CD1c-positive myeloid dendritic cell (primary cell): Measurements from ENCODE around the gene CD320.
"Not testable (repeated sequence)": the region's sequence is repeated elsewhere in the genome, so short reads cannot be mapped to it uniquely, and the experiment has no call there.

Experiments
- DNase-seq: peaks from one replicate; pipeline ENCODE4 v3.0.0-alpha.2; 2016; ENCODE audit errors: extremely low spot score

The CD320 gene

GRCh38 chr19:8307965-8308866 is at the start of gene CD320:
Gene CD320, minus strand, starts transcription at chr19:8308358. Its CDS starts 68 bp downstream, at chr19:8308290.
- peak; percentile 91 for DNase-seq

- no peak for DNase-seq
Observed at GRCh38 chr19:8357007-8357521, 48.9 kb upstream of the CD320 start.

- peak; percentile 88 for DNase-seq
Observed at GRCh38 chr19:8355631-8356402, 47.7 kb upstream of the CD320 start.

GRCh38 chr19:8352845-8353244 is 44.7 kb upstream of the CD320 start:
- DNase-seq = not testable (repeated sequence)

GRCh38 chr19:8352134-8352827 is 44.1 kb upstream of the CD320 start:
- peak; percentile 36 for DNase-seq

- DNase-seq = not testable (repeated sequence)
Observed at GRCh38 chr19:8349629-8350372, 41.6 kb upstream of the CD320 start.

- DNase-seq = no peak
Observed at GRCh38 chr19:8343483-8343844, 35.3 kb upstream of the CD320 start.

GRCh38 chr19:8342684-8343482 is 34.7 kb upstream of the CD320 start, which contains the start of gene KANK3:
Gene KANK3, minus strand, starts transcription at chr19:8343262. Its CDS starts 5,434 bp downstream, at chr19:8337828.
- DNase-seq = peak; percentile 94

GRCh38 chr19:8342316-8342683 is 34.1 kb upstream of the CD320 start:
- DNase-seq = no peak

GRCh38 chr19:8341504-8341903 is 33.3 kb upstream of the CD320 start:
- not testable (repeated sequence) for DNase-seq

GRCh38 chr19:8340341-8341096 is 32.4 kb upstream of the CD320 start:
- no peak for DNase-seq

GRCh38 chr19:8338835-8339234 is 30.7 kb upstream of the CD320 start:
- DNase-seq = no peak

- DNase-seq = no peak
Observed at GRCh38 chr19:8337728-8338127, 29.6 kb upstream of the CD320 start.

GRCh38 chr19:8336660-8337059 is 28.5 kb upstream of the CD320 start:
- DNase-seq = no peak

GRCh38 chr19:8336072-8336569 is 28.0 kb upstream of the CD320 start:
- DNase-seq = no peak

- DNase-seq = no peak
Observed at GRCh38 chr19:8335343-8336071, 27.3 kb upstream of the CD320 start.

- peak; percentile 79 for DNase-seq
Observed at GRCh38 chr19:8334458-8335342, 26.5 kb upstream of the CD320 start.
